DOHH2 (cell line): Measurements from ENCODE around the gene PRAMEF9.
"Not testable (repeated sequence)": the region's sequence is repeated elsewhere in the genome, so short reads cannot be mapped to it uniquely, and the experiment has no call there.

Experiments
- H3F3A ChIP-seq: fragments of 200-600 bp; sonication (generic), shearing (Covaris generic); 2 replicates; pipeline ENCODE4 v1.6.0; 2016; ENCODE audit warnings: antibody characterized with exemption, mild to moderate bottlenecking; ENCODE audit not compliant: control insufficient read depth, insufficient read depth
- H3K27ac ChIP-seq: fragments of 200-600 bp; sonication (generic); 2 replicates; pipeline ENCODE4 v1.5.1; 2014; ENCODE audit warnings: low read depth, mild to moderate bottlenecking, low read length, moderate library complexity
- H3K27me3 ChIP-seq: fragments of 200-600 bp; sonication (generic); 2 replicates; pipeline ENCODE4 v1.6.1; 2014; ENCODE audit warnings: mild to moderate bottlenecking, low read length, mixed read lengths; ENCODE audit not compliant: control insufficient read depth
- H3K36me3 ChIP-seq: fragments of 200-600 bp; sonication (generic); 2 replicates; pipeline ENCODE4 v1.6.1; 2014; ENCODE audit warnings: mild to moderate bottlenecking, low read length, moderate library complexity, mixed read lengths; ENCODE audit not compliant: control insufficient read depth
- H3K4me1 ChIP-seq: fragments of 200-600 bp; sonication (generic); 2 replicates; pipeline ENCODE4 v1.6.1; 2014; ENCODE audit warnings: mild to moderate bottlenecking, low read length, mixed read lengths; ENCODE audit not compliant: control insufficient read depth
- H3K4me2 ChIP-seq: fragments of 200-600 bp; sonication (generic); 2 replicates; pipeline ENCODE4 v1.6.0; 2014; ENCODE audit warnings: mild to moderate bottlenecking, low read length, moderate library complexity
- H3K4me3 ChIP-seq: fragments of 200-600 bp; sonication (generic); 2 replicates; pipeline ENCODE4 v1.5.1; 2014; ENCODE audit warnings: mild to moderate bottlenecking, low read length, mixed read lengths
- H3K79me2 ChIP-seq: fragments of 200-600 bp; sonication (generic); 2 replicates; pipeline ENCODE4 v1.6.1; 2014; ENCODE audit warnings: mild to moderate bottlenecking, low read length, mixed read lengths; ENCODE audit not compliant: control insufficient read depth
- H3K9me2 ChIP-seq: fragments of 200-600 bp; sonication (generic); replicated peaks from 2 replicates; pipeline ENCODE4 v1.6.1; 2014; ENCODE audit warnings: mild to moderate bottlenecking, low read length, mixed read lengths; ENCODE audit not compliant: control insufficient read depth
- H3K9me3 ChIP-seq: fragments of 200-600 bp; sonication (generic); 2 replicates; pipeline ENCODE4 v1.6.1; 2014; ENCODE audit warnings: antibody characterized with exemption, low read length, mixed read lengths; ENCODE audit not compliant: control insufficient read depth, insufficient read depth
- H4K20me1 ChIP-seq: fragments of 200-600 bp; sonication (generic); 2 replicates; pipeline ENCODE4 v1.6.0; 2014; ENCODE audit warnings: low read depth, mild to moderate bottlenecking, antibody characterized with exemption, low read length, moderate library complexity; ENCODE audit not compliant: control insufficient read depth, insufficient read depth

The PRAMEF9 gene

DNA sequence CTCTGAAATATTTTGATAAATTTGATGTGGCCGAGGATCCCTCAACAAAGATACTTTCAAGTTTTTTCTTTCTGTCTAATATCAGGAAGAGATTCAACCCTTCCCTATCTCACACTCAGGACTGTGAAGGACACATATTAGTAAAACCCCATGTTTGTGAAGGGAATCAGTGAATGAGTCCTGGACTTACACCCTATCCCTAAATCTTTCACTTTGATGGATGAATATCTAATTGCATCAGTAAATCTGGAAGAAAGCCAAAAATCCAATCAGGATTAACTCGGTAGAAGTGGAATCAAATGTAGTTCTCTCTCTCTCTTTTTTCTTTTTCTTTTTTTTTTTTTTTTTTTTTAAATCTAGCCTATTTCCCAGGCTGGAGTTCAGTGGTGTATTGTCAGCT is at the start of gene PRAMEF9:
Gene PRAMEF9, plus strand, starts transcription at position 301 of the 400 bp plus-strand sequence. CDS start 3,433 bp downstream, outside the sequence.
- not testable (repeated sequence) for H3K27me3 ChIP-seq, H4K20me1 ChIP-seq, H3K9me2 ChIP-seq, H3K9me3 ChIP-seq, H3K4me1 ChIP-seq, H3F3A ChIP-seq, H3K4me2 ChIP-seq, H3K36me3 ChIP-seq, H3K27ac ChIP-seq, H3K4me3 ChIP-seq, H3K79me2 ChIP-seq

GRCh38 chr1:13155909-13156308 is 15.7 kb upstream of the PRAMEF9 start, which contains the start of gene PRAMEF26:
Gene PRAMEF26, minus strand, starts transcription at chr1:13156009. Its CDS starts 2,914 bp downstream, at chr1:13153095.
- H3K27ac ChIP-seq, H3K4me1 ChIP-seq, H4K20me1 ChIP-seq, H3K27me3 ChIP-seq, H3K4me2 ChIP-seq, H3K4me3 ChIP-seq, H3K36me3 ChIP-seq, H3K9me3 ChIP-seq, H3K9me2 ChIP-seq, H3K79me2 ChIP-seq, H3F3A ChIP-seq: not testable (repeated sequence)

- H3F3A ChIP-seq, H3K4me2 ChIP-seq, H3K36me3 ChIP-seq, H3K4me1 ChIP-seq, H3K4me3 ChIP-seq, H3K9me3 ChIP-seq, H3K27ac ChIP-seq, H4K20me1 ChIP-seq, H3K27me3 ChIP-seq, H3K79me2 ChIP-seq, H3K9me2 ChIP-seq: not testable (repeated sequence)
Measured at GRCh38 chr1:13165531-13165930, 6.1 kb upstream of the PRAMEF9 start, which contains the start of gene HNRNPCL4. Gene HNRNPCL4, minus strand, starts transcription at chr1:13165631. Its CDS starts 164 bp downstream, at chr1:13165467.

- H3K4me1 ChIP-seq, H3F3A ChIP-seq, H3K79me2 ChIP-seq: not testable (repeated sequence)
Measured at GRCh38 chr1:13201309-13201708, 29.7 kb downstream of the PRAMEF9 start, which contains the start of gene PRAMEF13. Gene PRAMEF13, minus strand, starts transcription at chr1:13201409. Its CDS starts 1,820 bp downstream, at chr1:13199589.

GRCh38 chr1:13208712-13209111 is 37.1 kb downstream of the PRAMEF9 start:
- not testable (repeated sequence) for H3K27me3 ChIP-seq, H3K9me2 ChIP-seq, H3K4me2 ChIP-seq, H3K4me3 ChIP-seq, H3K4me1 ChIP-seq, H3K27ac ChIP-seq, H3K9me3 ChIP-seq, H3K79me2 ChIP-seq, H4K20me1 ChIP-seq, H3K36me3 ChIP-seq, H3F3A ChIP-seq

More at GRCh38 chr1:13201309-13201708, 29.7 kb downstream of the PRAMEF9 start, which contains the start of gene PRAMEF13:
- H3K9me3 ChIP-seq, H3K36me3 ChIP-seq, H3K27me3 ChIP-seq, H4K20me1 ChIP-seq, H3K4me2 ChIP-seq, H3K4me3 ChIP-seq, H3K27ac ChIP-seq, H3K9me2 ChIP-seq: not testable (repeated sequence)

- not testable (repeated sequence) for H3K36me3 ChIP-seq, H3K4me3 ChIP-seq, H3K4me1 ChIP-seq, H3F3A ChIP-seq, H3K79me2 ChIP-seq, H4K20me1 ChIP-seq, H3K27ac ChIP-seq, H3K9me2 ChIP-seq, H3K27me3 ChIP-seq, H3K9me3 ChIP-seq, H3K4me2 ChIP-seq
Measured at GRCh38 chr1:13216619-13217018, 45.0 kb downstream of the PRAMEF9 start.

DNA sequence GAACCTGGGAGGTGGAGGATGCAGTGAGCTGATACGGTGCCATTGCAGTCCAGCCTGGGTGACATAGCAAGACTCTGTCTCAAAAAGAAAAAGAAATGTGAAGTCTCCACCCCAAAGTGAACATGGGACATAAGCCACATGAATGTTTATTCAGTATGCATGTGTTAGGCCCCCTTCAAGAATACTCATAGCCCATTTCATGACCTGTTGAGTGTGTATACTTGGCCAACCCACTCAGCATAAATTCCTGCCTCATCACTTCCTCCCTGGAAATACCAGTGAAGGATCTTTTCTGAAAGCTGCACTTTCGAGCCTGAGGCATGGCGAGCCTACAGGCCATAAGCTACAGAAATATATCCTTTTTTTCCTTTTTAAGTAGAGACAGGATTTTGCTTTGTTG is 47.6 kb downstream of the PRAMEF9 start:
- H3K4me3 ChIP-seq, H3K4me2 ChIP-seq, H3K79me2 ChIP-seq, H3K27ac ChIP-seq, H3F3A ChIP-seq, H3K9me3 ChIP-seq, H3K27me3 ChIP-seq, H3K36me3 ChIP-seq, H3K9me2 ChIP-seq, H4K20me1 ChIP-seq, H3K4me1 ChIP-seq: not testable (repeated sequence)

- not testable (repeated sequence) for H4K20me1 ChIP-seq, H3K9me2 ChIP-seq, H3K4me3 ChIP-seq, H3K9me3 ChIP-seq, H3F3A ChIP-seq, H3K27ac ChIP-seq, H3K27me3 ChIP-seq, H3K4me2 ChIP-seq, H3K4me1 ChIP-seq, H3K79me2 ChIP-seq, H3K36me3 ChIP-seq
Measured at GRCh38 chr1:13222788-13223187, 51.1 kb downstream of the PRAMEF9 start.
